Activated naive CD8-positive, alpha-beta T cell (primary cell): ENCODE data around the gene ARL8B.

ENCODE experiments used
- H3K27ac Mint-ChIP-seq: one replicate; pipeline ENCODE4 v1.8.0; 2021; ENCODE audit warnings: mixed read lengths
- H3K27me3 Mint-ChIP-seq: one replicate; pipeline ENCODE4 v1.8.0; 2021; ENCODE audit warnings: mixed read lengths
- H3K36me3 Mint-ChIP-seq: one replicate; pipeline ENCODE4 v1.8.0; 2021; ENCODE audit warnings: mixed read lengths
- H3K4me1 Mint-ChIP-seq: one replicate; pipeline ENCODE4 v1.8.0; 2021; ENCODE audit warnings: low read depth, mixed read lengths
- H3K4me3 Mint-ChIP-seq: one replicate; pipeline ENCODE4 v1.8.0; 2021; ENCODE audit warnings: mild to moderate bottlenecking, mixed read lengths
- H3K9me3 Mint-ChIP-seq: one replicate; pipeline ENCODE4 v1.8.0; 2021; ENCODE audit warnings: low read depth, mixed read lengths

ARL8B gene

DNA sequence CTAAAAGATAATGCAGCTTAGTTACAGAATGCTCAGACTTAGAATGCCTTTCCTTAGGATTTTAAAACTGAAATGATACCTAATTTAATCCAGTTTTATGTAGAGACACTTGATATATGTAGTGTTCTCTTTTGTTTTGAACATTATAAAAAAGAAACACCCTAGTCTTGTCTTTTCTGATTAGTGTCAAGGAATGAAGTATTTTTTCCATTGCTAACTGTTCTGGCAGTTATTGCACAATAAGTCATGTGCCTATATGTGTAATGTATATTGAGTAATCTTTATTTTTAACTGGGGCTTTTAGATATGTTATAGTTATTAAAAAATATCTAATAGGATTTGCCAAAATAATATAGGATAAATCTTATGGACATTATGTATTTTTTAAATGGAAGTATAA lies 4.5 kb downstream of the ARL8B start:
- H3K4me1 Mint-ChIP-seq, result peaks cover 61% of the 10 kb centered on the region
- peak overlapping the region; percentile 72 for H3K27ac Mint-ChIP-seq
- no peaks in the 10 kb centered on the region for H3K27me3 Mint-ChIP-seq
- peaks cover 2% of the 10 kb centered on the region for H3K36me3 Mint-ChIP-seq
- H3K9me3 Mint-ChIP-seq, result no peaks in the 10 kb centered on the region
- H3K4me3 Mint-ChIP-seq, result peak overlapping the region; percentile 40

- Mint-ChIP-seq H3K27me3 (no peaks in the 10 kb centered on the region), H3K36me3 (peaks cover 2% of the 10 kb centered on the region), H3K4me1 (peaks cover 65% of the 10 kb centered on the region), H3K9me3 (no peaks in the 10 kb centered on the region), H3K27ac (peak overlapping the region; percentile 54), H3K4me3 (no peak overlapping the region)
These were observed 6.8 kb downstream of the ARL8B start for GRCh38 chr3:5128849-5129248.

DNA sequence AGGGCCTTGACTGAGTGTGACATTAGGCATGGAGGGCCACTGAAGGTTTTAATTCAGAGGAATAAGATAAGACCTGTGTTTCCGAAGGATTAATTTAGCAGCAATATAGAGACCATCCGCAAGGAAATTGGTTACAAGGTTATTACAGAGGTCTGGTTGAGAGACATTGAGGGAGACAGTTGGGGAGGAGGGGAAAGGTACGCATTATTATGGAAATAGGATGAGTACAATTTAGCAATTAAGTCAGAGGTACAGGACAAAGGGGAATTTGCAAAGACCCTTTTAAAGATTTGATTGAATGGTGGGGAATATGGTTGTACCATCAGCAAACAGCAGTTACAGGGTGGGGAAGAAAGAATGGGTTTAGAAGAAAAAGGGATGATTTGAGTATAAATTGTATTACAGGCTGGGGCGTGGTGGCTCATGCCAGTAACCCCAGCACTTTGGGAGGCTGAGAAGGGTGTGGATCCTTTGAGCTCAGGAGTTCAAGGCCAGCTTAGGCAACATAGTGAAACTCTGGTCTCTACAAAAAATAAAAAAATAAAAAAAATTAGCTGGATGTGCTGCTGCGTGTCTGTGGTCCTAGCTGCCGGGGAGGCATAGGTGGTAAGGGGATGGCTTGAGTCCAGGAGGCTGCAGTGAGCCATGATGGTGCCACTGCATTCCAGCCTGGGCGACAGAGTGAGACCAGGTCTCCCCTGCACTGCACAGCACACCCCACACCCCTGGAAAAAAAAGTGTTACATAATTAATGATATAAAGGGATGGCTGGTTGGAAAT lies 11.3 kb downstream of the ARL8B start:
- H3K27ac Mint-ChIP-seq, result peak overlapping the region; percentile 46
- no peaks in the 10 kb centered on the region for H3K36me3 Mint-ChIP-seq
- no peak overlapping the region for H3K4me3 Mint-ChIP-seq
- H3K4me1 Mint-ChIP-seq, result peaks cover 54% of the 10 kb centered on the region
- no peaks in the 10 kb centered on the region for H3K9me3 Mint-ChIP-seq
- no peaks in the 10 kb centered on the region for H3K27me3 Mint-ChIP-seq

DNA sequence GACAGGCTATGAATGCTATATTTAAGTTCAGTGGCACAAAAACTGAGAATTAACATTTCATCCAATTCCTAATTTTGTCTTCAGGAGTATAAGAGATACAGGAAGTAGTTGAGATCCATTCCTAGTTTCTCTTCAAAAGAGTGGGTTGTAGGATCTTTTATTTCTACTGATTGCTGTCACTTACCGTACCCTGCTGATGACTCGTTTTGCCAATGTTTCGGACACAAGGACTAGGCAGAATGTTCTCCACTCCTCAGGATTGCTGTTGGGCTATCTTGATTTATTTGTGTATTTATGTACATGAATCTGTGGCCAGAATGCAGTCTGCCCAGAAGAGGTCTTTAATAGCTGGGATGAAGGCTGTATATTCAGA lies 11.9 kb downstream of the ARL8B start:
- no peak overlapping the region for H3K4me3 Mint-ChIP-seq
- H3K27me3 Mint-ChIP-seq, result no peaks in the 10 kb centered on the region
- no peaks in the 10 kb centered on the region for H3K36me3 Mint-ChIP-seq
- peaks cover 55% of the 10 kb centered on the region for H3K4me1 Mint-ChIP-seq
- peak overlapping the region; percentile 72 for H3K27ac Mint-ChIP-seq
- no peaks in the 10 kb centered on the region for H3K9me3 Mint-ChIP-seq

DNA sequence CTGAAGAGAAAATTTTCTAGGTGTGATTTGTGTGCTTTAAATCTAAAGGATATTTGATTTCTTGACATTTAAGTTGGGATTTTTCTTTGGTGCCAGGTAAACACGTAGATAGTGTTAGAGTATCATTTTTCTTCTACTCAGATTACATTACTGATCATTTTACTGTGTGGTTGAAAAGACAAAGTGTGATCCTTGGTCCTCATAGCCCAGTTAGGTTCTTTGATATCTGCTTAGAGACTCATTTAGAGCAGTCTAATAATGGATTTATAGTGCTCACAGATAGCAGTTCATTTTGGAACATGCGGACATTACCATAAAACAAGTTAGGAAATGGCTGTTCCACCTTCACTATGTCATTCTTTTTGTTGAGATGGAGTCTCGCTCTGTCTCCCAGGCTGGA lies 12.4 kb downstream of the ARL8B start:
- Mint-ChIP-seq H3K4me1 (peaks cover 57% of the 10 kb centered on the region), H3K36me3 (peaks cover under 1% of the 10 kb centered on the region), H3K27ac (peak overlapping the region; percentile 72), H3K4me3 (no peak overlapping the region), H3K9me3 (no peaks in the 10 kb centered on the region), H3K27me3 (no peaks in the 10 kb centered on the region)

- Mint-ChIP-seq H3K27me3 (no peaks in the 10 kb centered on the region), H3K4me1 (peaks cover 72% of the 10 kb centered on the region), H3K4me3 (no peak overlapping the region), H3K9me3 (no peaks in the 10 kb centered on the region), H3K27ac (peak overlapping the region; percentile 56), H3K36me3 (peaks cover 2% of the 10 kb centered on the region)
These were observed 14.3 kb downstream of the ARL8B start for GRCh38 chr3:5136211-5136918.

DNA sequence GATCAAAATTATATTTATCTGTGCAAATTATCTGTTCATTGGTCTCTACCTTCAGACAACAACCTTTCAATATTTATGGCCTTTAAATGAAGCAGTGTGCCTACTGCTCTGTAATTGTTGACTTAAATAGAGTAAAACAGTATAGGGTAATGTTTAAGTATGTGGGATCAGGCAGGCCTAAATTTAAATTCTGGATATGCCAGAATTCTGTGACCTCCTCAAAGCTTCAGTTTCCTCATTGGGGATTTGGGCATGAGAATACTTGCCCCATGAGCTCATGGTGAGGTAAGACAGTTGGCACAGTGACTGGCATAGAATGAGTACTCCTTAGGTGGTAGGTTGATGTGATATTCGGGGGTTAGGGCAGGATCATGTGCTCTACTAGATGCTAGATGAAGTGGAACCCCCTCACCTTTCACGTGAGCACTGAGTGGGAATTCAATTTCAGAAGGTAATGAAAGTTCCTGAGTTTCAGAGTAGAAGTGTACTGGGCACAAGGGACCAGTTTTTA lies 14.9 kb downstream of the ARL8B start:
- Mint-ChIP-seq H3K4me1 (peaks cover 68% of the 10 kb centered on the region), H3K27me3 (no peaks in the 10 kb centered on the region), H3K9me3 (no peaks in the 10 kb centered on the region), H3K36me3 (peaks cover 2% of the 10 kb centered on the region), H3K27ac (peak overlapping the region; percentile 56), H3K4me3 (no peak overlapping the region)

- peak overlapping the region; percentile 47 for H3K27ac Mint-ChIP-seq
- no peak overlapping the region for H3K4me3 Mint-ChIP-seq
- peaks cover 4% of the 10 kb centered on the region for H3K36me3 Mint-ChIP-seq
- H3K9me3 Mint-ChIP-seq, result no peaks in the 10 kb centered on the region
- peaks cover 62% of the 10 kb centered on the region for H3K4me1 Mint-ChIP-seq
- H3K27me3 Mint-ChIP-seq, result no peaks in the 10 kb centered on the region
These were observed 16.3 kb downstream of the ARL8B start for GRCh38 chr3:5138214-5138981.

DNA sequence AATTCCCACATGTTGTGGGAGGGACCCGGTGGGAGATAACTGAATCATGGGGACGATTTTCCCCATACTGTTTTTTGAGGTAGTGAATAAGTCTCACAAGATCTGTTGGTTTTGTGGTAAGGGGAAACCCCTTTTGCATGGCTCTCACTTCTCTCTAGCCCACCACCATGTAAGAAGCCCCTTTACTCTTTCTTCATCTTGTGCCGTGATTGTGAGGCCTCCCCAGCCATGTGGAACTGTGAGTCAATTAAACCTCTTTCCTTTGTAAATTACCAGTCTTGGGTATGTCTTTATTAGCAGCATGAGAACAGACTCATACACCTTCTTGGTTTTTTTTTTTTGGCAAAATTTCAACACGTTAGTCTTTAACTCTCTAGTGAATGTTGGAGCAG lies 18.1 kb downstream of the ARL8B start:
- peaks cover 22% of the 10 kb centered on the region for H3K36me3 Mint-ChIP-seq
- H3K9me3 Mint-ChIP-seq, result no peaks in the 10 kb centered on the region
- no peaks in the 10 kb centered on the region for H3K27me3 Mint-ChIP-seq
- H3K4me3 Mint-ChIP-seq, result peak overlapping the region; percentile 64
- peaks cover 68% of the 10 kb centered on the region for H3K4me1 Mint-ChIP-seq
- H3K27ac Mint-ChIP-seq, result peak overlapping the region; percentile 69

GRCh38 chr3:5140839-5141238 lies 18.7 kb downstream of the ARL8B start:
- Mint-ChIP-seq H3K36me3 (peaks cover 27% of the 10 kb centered on the region), H3K27ac (no peak overlapping the region), H3K4me1 (peaks cover 70% of the 10 kb centered on the region), H3K4me3 (no peak overlapping the region), H3K27me3 (no peaks in the 10 kb centered on the region), H3K9me3 (peaks cover 2% of the 10 kb centered on the region)

- Mint-ChIP-seq H3K4me3 (no peak overlapping the region), H3K27me3 (no peaks in the 10 kb centered on the region), H3K27ac (no peak overlapping the region), H3K4me1 (peaks cover 64% of the 10 kb centered on the region), H3K36me3 (peaks cover 34% of the 10 kb centered on the region), H3K9me3 (peaks cover 4% of the 10 kb centered on the region)
These were observed 19.7 kb downstream of the ARL8B start for GRCh38 chr3:5141760-5142159.

DNA sequence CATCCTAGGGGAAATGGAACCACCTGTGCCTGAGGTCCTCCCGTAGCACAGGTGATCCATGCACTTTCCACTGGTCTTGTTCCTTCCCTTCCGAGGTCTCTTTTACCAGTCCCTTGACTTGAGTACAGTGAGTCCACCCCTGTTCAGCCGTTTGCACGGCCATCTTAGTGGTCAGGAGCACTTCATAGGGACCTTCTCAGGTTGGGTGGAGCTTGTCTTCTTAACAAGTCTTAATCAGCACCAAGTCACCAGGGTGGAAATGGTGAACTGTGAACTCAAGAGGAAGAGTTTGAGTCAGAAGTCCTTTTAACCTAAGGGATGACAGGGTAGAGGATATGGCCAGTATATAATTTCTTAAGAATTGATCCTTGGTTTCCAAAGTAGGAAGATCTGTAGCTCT lies 21.4 kb downstream of the ARL8B start:
- Mint-ChIP-seq H3K27ac (no peak overlapping the region), H3K36me3 (peaks cover 45% of the 10 kb centered on the region), H3K4me1 (peaks cover 58% of the 10 kb centered on the region), H3K27me3 (no peaks in the 10 kb centered on the region), H3K4me3 (no peak overlapping the region), H3K9me3 (peaks cover 4% of the 10 kb centered on the region)

DNA sequence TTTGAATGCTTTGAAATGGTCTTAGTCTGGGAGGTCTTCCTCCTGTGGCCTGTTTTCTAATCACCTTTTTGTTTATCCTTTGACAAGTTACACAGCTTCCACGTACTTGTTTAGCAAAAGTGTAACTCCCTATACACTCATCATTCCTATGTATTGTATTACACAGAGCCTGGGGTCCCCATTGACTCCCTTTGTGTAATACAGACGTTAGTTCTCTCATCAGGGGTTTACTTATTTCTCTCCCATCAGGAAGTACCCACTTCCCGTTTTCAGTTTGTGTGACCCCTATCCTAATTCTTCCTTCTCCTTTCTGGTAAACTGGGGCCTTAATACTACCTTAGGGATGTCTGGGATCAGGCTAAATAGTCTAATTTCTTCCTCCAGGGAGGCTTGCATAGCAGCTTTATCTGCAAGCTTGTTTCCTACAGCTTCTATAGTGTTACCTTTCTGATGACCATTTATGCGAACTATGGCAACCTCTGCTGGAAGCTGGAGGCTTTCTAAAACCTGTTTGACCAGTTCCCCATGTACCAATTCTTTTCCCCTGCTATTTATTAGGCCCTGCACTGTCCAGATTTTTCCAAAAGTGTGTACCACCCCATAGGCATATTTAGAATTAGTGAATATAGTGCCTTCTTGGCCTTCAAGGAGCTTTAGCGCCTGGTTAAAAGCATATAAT lies 22.4 kb downstream of the ARL8B start:
- H3K36me3 Mint-ChIP-seq, result peaks cover 48% of the 10 kb centered on the region
- H3K4me1 Mint-ChIP-seq, result peaks cover 59% of the 10 kb centered on the region
- H3K27ac Mint-ChIP-seq, result peak overlapping the region; percentile 37
- no peaks in the 10 kb centered on the region for H3K27me3 Mint-ChIP-seq
- H3K9me3 Mint-ChIP-seq, result peaks cover 4% of the 10 kb centered on the region
- no peak overlapping the region for H3K4me3 Mint-ChIP-seq

DNA sequence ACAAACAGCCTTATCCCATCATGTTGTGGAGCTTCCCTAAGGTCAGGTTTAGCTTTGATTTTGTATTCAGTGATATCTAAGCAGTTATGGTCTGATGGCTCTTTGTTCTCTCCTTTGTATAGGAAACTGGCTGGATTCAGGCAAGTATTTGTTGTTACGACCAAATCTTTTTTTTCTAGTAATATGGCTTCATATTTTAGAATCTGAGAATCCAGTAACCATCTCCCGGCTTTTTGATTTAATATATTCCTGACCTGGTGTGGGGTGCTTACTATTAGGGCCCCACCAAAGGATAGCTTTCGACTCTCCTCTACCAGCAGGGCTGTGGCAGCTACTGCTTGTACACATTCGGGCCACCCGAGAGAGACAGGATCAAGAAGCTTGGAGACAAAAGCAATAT lies 23.0 kb downstream of the ARL8B start:
- peaks cover 50% of the 10 kb centered on the region for H3K36me3 Mint-ChIP-seq
- H3K27ac Mint-ChIP-seq, result no peak overlapping the region
- no peaks in the 10 kb centered on the region for H3K27me3 Mint-ChIP-seq
- H3K4me1 Mint-ChIP-seq, result peaks cover 58% of the 10 kb centered on the region
- H3K4me3 Mint-ChIP-seq, result no peak overlapping the region
- H3K9me3 Mint-ChIP-seq, result peaks cover 4% of the 10 kb centered on the region
